ENCODE results near the gene HDAC1. TPM values are rescaled to one million over a fixed set of nuclear protein-coding genes. Genes with fewer than 3 reads are reported as not detected.

Gene HDAC1
- polyA plus RNA-seq, 1 of the 3 experiments (the other 2 are of a cell fraction), result 172 TPM

GRCh38 chr1:32307324-32307723, 15.4 kb downstream of the HDAC1 start:
- H3K9me3 ChIP-seq, result peaks cover 6% of the 10 kb centered on the region; the same call in 1 of the 2 replicates
- H3K4me1 ChIP-seq (ENCODE audit: control insufficient read depth in 1 of 2, insufficient read depth in 2 of 2, low read depth in 1 of 2, low read length in 1 of 2), result peaks cover 0 to 3% of the 10 kb centered on the region in 2 experiments; a peak in 1 of 4 replicates
- H3K4me3 ChIP-seq (ENCODE audit: low read depth in 2 of 2, low read length in 1 of 2), result no peak overlapping the region
- no peaks in the 10 kb centered on the region for H3K9me2 ChIP-seq
- no peaks in the 10 kb centered on the region for H3K27me3 ChIP-seq (ENCODE audit: insufficient read depth)
- no peak overlapping the region; a peak in 1 of 4 replicates for H3K27ac ChIP-seq (ENCODE audit: low read depth in 2 of 2, low read length in 1 of 2)
- ChIA-PET CTCF (interaction anchor here (0.6 kb wide), 1 partner anchor 81 kb away, joined by 3 read pairs; no protein-coding TSS in a partner anchor), POLR2A (no interaction called here)
- peaks cover 82% of the 10 kb centered on the region for H3K79me2 ChIP-seq (ENCODE audit: insufficient read depth)
- H3K4me2 ChIP-seq, result no peak overlapping the region
- H3K36me3 ChIP-seq (replicated peaks in 1 of 2; ENCODE audit: control insufficient read depth in 1 of 2, insufficient read depth in 2 of 2, low read length in 1 of 2), result peaks cover 11 to 44% of the 10 kb centered on the region in 2 experiments
- 62% methylated on average over 2 of the region's 2 CpGs for WGBS (ENCODE audit: low lambda C conversion rate)
- H4K20me1 ChIP-seq (ENCODE audit: insufficient read depth), result peaks cover 11% of the 10 kb centered on the region; the same call in 1 of the 2 replicates
- no peak overlapping the region for H3K9ac ChIP-seq
- no peak for TF ChIP-seq SMC3 (IDR thresholded peaks at IDR 0.05; ENCODE audit: low read depth, low read length)
- TF ChIP-seq FOSL2 (IDR thresholded peaks at IDR 0.05; ENCODE audit: borderline replicate concordance, low read depth), result peak; percentile 21; the same call in 1 of the 2 replicates
- H3F3A ChIP-seq (replicated peaks; ENCODE audit: insufficient read depth), result no peaks in the 10 kb centered on the region
- no peak for DNase-seq
- H2AFZ ChIP-seq (ENCODE audit: low read depth), result no peak overlapping the region

- H3K4me1 ChIP-seq (ENCODE audit: control insufficient read depth in 1 of 2, insufficient read depth in 2 of 2, low read depth in 1 of 2, low read length in 1 of 2), result peaks cover 0 to 3% of the 10 kb centered on the region in 2 experiments; a peak in 1 of 4 replicates
- no peaks in the 10 kb centered on the region for H3K27me3 ChIP-seq (ENCODE audit: insufficient read depth)
- peaks cover 5% of the 10 kb centered on the region; the same call in 1 of the 2 replicates for H3K9me3 ChIP-seq
- ChIA-PET CTCF (no interaction called here), POLR2A (no interaction called here)
- H3K36me3 ChIP-seq (replicated peaks in 1 of 2; ENCODE audit: control insufficient read depth in 1 of 2, insufficient read depth in 2 of 2, low read length in 1 of 2), result peaks cover 3 to 18% of the 10 kb centered on the region in 2 experiments
- no peaks in the 10 kb centered on the region for H3K9me2 ChIP-seq
- H2AFZ ChIP-seq (ENCODE audit: low read depth), result no peak overlapping the region
- peaks cover 96% of the 10 kb centered on the region for H3K79me2 ChIP-seq (ENCODE audit: insufficient read depth)
- no peak overlapping the region for H3K4me2 ChIP-seq
- no peak overlapping the region for H3K9ac ChIP-seq
- no peak overlapping the region for H3K27ac ChIP-seq (ENCODE audit: low read depth in 2 of 2, low read length in 1 of 2)
- no peaks in the 10 kb centered on the region for H3F3A ChIP-seq (replicated peaks; ENCODE audit: insufficient read depth)
- H3K4me3 ChIP-seq (ENCODE audit: low read depth in 2 of 2, low read length in 1 of 2), result no peak overlapping the region
- H4K20me1 ChIP-seq (ENCODE audit: insufficient read depth), result peaks cover 14% of the 10 kb centered on the region; the same call in 1 of the 2 replicates
- 100% methylated on average over 1 of the region's 1 CpG for WGBS (ENCODE audit: low lambda C conversion rate)
- DNase-seq, result no peak
- TF ChIP-seq FOXM1 (IDR thresholded peaks at IDR 0.05; ENCODE audit: low read depth) (no peak), ZBTB33 (IDR thresholded peaks at IDR 0.05; ENCODE audit: borderline replicate concordance, low read depth) (no peak), CTCF (IDR thresholded peaks at IDR 0.05) (no peak), REST (IDR thresholded peaks at IDR 0.05; ENCODE audit: low read depth, low read length) (no peak), USF1 (IDR thresholded peaks at IDR 0.05; ENCODE audit: borderline replicate concordance, low read depth) (no peak), YY1 (IDR thresholded peaks at IDR 0.05; ENCODE audit: low read depth) (no peak), SIN3A (IDR thresholded peaks at IDR 0.05; ENCODE audit: borderline replicate concordance, low read depth, low read length) (no peak), GABPA (IDR thresholded peaks at IDR 0.05; ENCODE audit: low read depth) (no peak), MEF2A (IDR thresholded peaks at IDR 0.05; ENCODE audit: borderline replicate concordance, low read depth) (no peak), NFIC (IDR thresholded peaks at IDR 0.05; ENCODE audit: borderline replicate concordance) (no peak), MAX (IDR thresholded peaks at IDR 0.05; ENCODE audit: low read depth) (no peak), ELF1 (IDR thresholded peaks at IDR 0.05) (no peak), CHD2 (IDR thresholded peaks at IDR 0.05; ENCODE audit: low read length, partially characterized antibody) (no peak), PBX3 (IDR thresholded peaks at IDR 0.05) (no peak), GATA2 (CRISPR knock-in tag; IDR thresholded peaks at IDR 0.05) (no peak), TAF1 (IDR thresholded peaks at IDR 0.05; ENCODE audit: borderline replicate concordance, low read depth, low read length) (no peak), JUND (IDR thresholded peaks at IDR 0.05) (no peak)
Observed at GRCh38 chr1:32309960-32310359, 18.1 kb downstream of the HDAC1 start.
